GM12878 (cell line): ENCODE data around the gene CHAMP1.

ENCODE experiments used
- CBFB ChIP-seq: IDR thresholded peaks from 2 replicates; pipeline ENCODE4 v1.6.1; 2016; ENCODE audit warnings: antibody characterized with exemption, low read depth
- CBX5 ChIP-seq: sonication (generic); IDR thresholded peaks from 2 replicates; pipeline ENCODE4 v1.6.1; 2016; ENCODE audit warnings: low read depth, moderate library complexity, mild to moderate bottlenecking, inconsistent platforms
- CTCF ChIP-seq, 3 experiments: IDR thresholded peaks in 2 of 3; conservative IDR thresholded peaks in 1 of 3; 2 replicates each; pipeline ENCODE4 v1.5.1; 2011; ENCODE audit warnings: low read depth in 3 of 3, low read length in 3 of 3, mild to moderate bottlenecking in 3 of 3, control low read depth in 2 of 3, moderate library complexity in 2 of 3, inconsistent platforms in 1 of 3, mixed read lengths in 1 of 3; ENCODE audit not compliant: control insufficient read depth in 2 of 3, insufficient read depth in 1 of 3; ENCODE audit errors: extremely low read depth in 1 of 3
- FOXK2 ChIP-seq: fragments of 450-650 bp; IDR thresholded peaks from 2 replicates; pipeline ENCODE4 v1.6.1; 2017; ENCODE audit warnings: mild to moderate bottlenecking, moderate library complexity
- FOXM1 ChIP-seq: IDR thresholded peaks from 2 replicates; pipeline ENCODE4 v1.6.1; 2012; ENCODE audit warnings: low read depth, mild to moderate bottlenecking, inconsistent platforms, low read length, moderate library complexity
- PAX8 ChIP-seq: fragments of 450-650 bp; IDR thresholded peaks from 2 replicates; pipeline ENCODE4 v1.6.1; 2017; ENCODE audit warnings: mild to moderate bottlenecking, moderate library complexity
- PML ChIP-seq: IDR thresholded peaks from 2 replicates; pipeline ENCODE4 v1.6.1; 2012; ENCODE audit warnings: low read length, inconsistent platforms
- POLR2AphosphoS2 ChIP-seq: IDR thresholded peaks from 2 replicates; pipeline ENCODE4 v1.6.1; 2011; ENCODE audit warnings: low read depth, mild to moderate bottlenecking, low read length, improper control_type of control experiment, moderate library complexity
- SIN3A ChIP-seq: IDR thresholded peaks from 2 replicates; pipeline ENCODE4 v1.6.1; 2012; ENCODE audit warnings: low read depth, low read length, improper control_type of control experiment
- SPI1 ChIP-seq: IDR thresholded peaks from 2 replicates; pipeline ENCODE4 v1.6.1; 2011; ENCODE audit warnings: low read depth, mild to moderate bottlenecking, low read length, moderate library complexity, borderline replicate concordance; ENCODE audit not compliant: insufficient read depth

- TF ChIP-seq CBFB = no peak
- no peak for TF ChIP-seq PAX8
- no peak for TF ChIP-seq SIN3A
- no peak for TF ChIP-seq POLR2AphosphoS2
- no peak for TF ChIP-seq CTCF (IDR thresholded peaks at IDR 0.05 in 2 of 3, conservative IDR thresholded peaks at IDR 0.05 in 1 of 3; ENCODE audit: control insufficient read depth in 2 of 3, extremely low read depth in 1 of 3, insufficient read depth in 1 of 3, low read depth in 3 of 3, low read length in 3 of 3)
- TF ChIP-seq FOXK2 = no peak
- TF ChIP-seq CBX5 = no peak
- TF ChIP-seq SPI1 = no peak
- TF ChIP-seq FOXM1 = no peak
- TF ChIP-seq PML = no peak
Measured at GRCh38 chr13:114311908-114312307, 2.4 kb upstream of the CHAMP1 start.
